ENCODE measurements around the gene XAF1.
"Not testable (repeated sequence)": the region's sequence is repeated elsewhere in the genome, so short reads cannot be mapped to it uniquely, and the experiment has no call there.

The XAF1 gene

GRCh38 chr17:6713918-6714271, 42.0 kb upstream of the XAF1 start:
- Histone ChIP-seq H3K27me3 (replicated peaks; ENCODE audit: control insufficient read depth, insufficient read depth, low read length) (no peaks in the 10 kb centered on the region; the same call in none of the 2 replicates), H3K4me3 (replicated peaks; ENCODE audit: low read depth, low read length) (no peak overlapping the region), H3K36me3 (ENCODE audit: control insufficient read depth, insufficient read depth, low read length) (no peaks in the 10 kb centered on the region)
- TF ChIP-seq CTCF (IDR thresholded peaks at IDR 0.05; ENCODE audit: insufficient read depth, low read length, poor library complexity, severe bottlenecking): no peak
- DNase-seq (ENCODE audit: extremely low read depth, insufficient read length): no peak

- no peaks in the 10 kb centered on the region for H3K36me3 ChIP-seq (ENCODE audit: control insufficient read depth, insufficient read depth, low read length)
- no peaks in the 10 kb centered on the region; the same call in none of the 2 replicates for H3K27me3 ChIP-seq (replicated peaks; ENCODE audit: control insufficient read depth, insufficient read depth, low read length)
- DNase-seq (ENCODE audit: extremely low read depth, insufficient read length): no peak
- H3K4me3 ChIP-seq (replicated peaks; ENCODE audit: low read depth, low read length): no peak overlapping the region
- TF ChIP-seq CTCF (IDR thresholded peaks at IDR 0.05; ENCODE audit: insufficient read depth, low read length, poor library complexity, severe bottlenecking): no peak
Observed at GRCh38 chr17:6714315-6714874, 41.5 kb upstream of the XAF1 start.

- DNase-seq (ENCODE audit: extremely low read depth, insufficient read length): no peak
- Histone ChIP-seq H3K27me3 (replicated peaks; ENCODE audit: control insufficient read depth, insufficient read depth, low read length) (no peaks in the 10 kb centered on the region; the same call in none of the 2 replicates), H3K4me3 (replicated peaks; ENCODE audit: low read depth, low read length) (no peak overlapping the region), H3K36me3 (ENCODE audit: control insufficient read depth, insufficient read depth, low read length) (no peaks in the 10 kb centered on the region)
- no peak for TF ChIP-seq CTCF (IDR thresholded peaks at IDR 0.05; ENCODE audit: insufficient read depth, low read length, poor library complexity, severe bottlenecking)
Observed at GRCh38 chr17:6716736-6717135, 39.1 kb upstream of the XAF1 start.

- Histone ChIP-seq H3K4me3 (replicated peaks; ENCODE audit: low read depth, low read length) (no peak overlapping the region), H3K27me3 (replicated peaks; ENCODE audit: control insufficient read depth, insufficient read depth, low read length) (no peaks in the 10 kb centered on the region; the same call in 1 of the 2 replicates), H3K36me3 (ENCODE audit: control insufficient read depth, insufficient read depth, low read length) (no peaks in the 10 kb centered on the region)
- no peak for TF ChIP-seq CTCF (IDR thresholded peaks at IDR 0.05; ENCODE audit: insufficient read depth, low read length, poor library complexity, severe bottlenecking)
- no peak for DNase-seq (ENCODE audit: extremely low read depth, insufficient read length)
Observed at GRCh38 chr17:6721744-6722143, 34.1 kb upstream of the XAF1 start.

- no peak for DNase-seq (ENCODE audit: extremely low read depth, insufficient read length)
- no peak for TF ChIP-seq CTCF (IDR thresholded peaks at IDR 0.05; ENCODE audit: insufficient read depth, low read length, poor library complexity, severe bottlenecking)
- Histone ChIP-seq H3K27me3 (replicated peaks; ENCODE audit: control insufficient read depth, insufficient read depth, low read length) (no peaks in the 10 kb centered on the region; the same call in 1 of the 2 replicates), H3K4me3 (replicated peaks; ENCODE audit: low read depth, low read length) (no peak overlapping the region), H3K36me3 (ENCODE audit: control insufficient read depth, insufficient read depth, low read length) (no peaks in the 10 kb centered on the region)
Observed at GRCh38 chr17:6724009-6724408, 31.8 kb upstream of the XAF1 start.

- H3K27me3 ChIP-seq (replicated peaks; ENCODE audit: control insufficient read depth, insufficient read depth, low read length): no peaks in the 10 kb centered on the region
- H3K36me3 ChIP-seq (ENCODE audit: control insufficient read depth, insufficient read depth, low read length): no peaks in the 10 kb centered on the region
- TF ChIP-seq CTCF (IDR thresholded peaks at IDR 0.05; ENCODE audit: insufficient read depth, low read length, poor library complexity, severe bottlenecking): no peak
- H3K4me3 ChIP-seq (replicated peaks; ENCODE audit: low read depth, low read length): no peak overlapping the region
- no peak for DNase-seq (ENCODE audit: extremely low read depth, insufficient read length)
Observed at GRCh38 chr17:6729531-6729930, 26.3 kb upstream of the XAF1 start.

- not testable (repeated sequence) for H3K4me3 ChIP-seq (replicated peaks; ENCODE audit: low read depth, low read length); H3K27me3 ChIP-seq (replicated peaks; ENCODE audit: control insufficient read depth, insufficient read depth, low read length)
Observed at GRCh38 chr17:6746665-6747064, 9.2 kb upstream of the XAF1 start.

More at GRCh38 chr17:6746665-6747064, 9.2 kb upstream of the XAF1 start:
- DNase-seq (ENCODE audit: extremely low read depth, insufficient read length); H3K36me3 ChIP-seq (ENCODE audit: control insufficient read depth, insufficient read depth, low read length): not testable (repeated sequence)
